Measurements from ENCODE around the gene VAT1L. TPM values are rescaled to one million over a fixed set of nuclear protein-coding genes. Genes with fewer than 3 reads are reported as not detected.
A peak's percentile ranks its signal among the peaks of the same experiment; 100 is the strongest.

Gene VAT1L
- total and polyA plus RNA-seq, 3 donors from 2014 or later = 4.2 to 5.2 (median 4.6) TPM

- H3K9me3 ChIP-seq = no peaks in the 10 kb centered on the region
- 70 to 72% methylated on average over 4 of the region's 4 CpGs for WGBS, 2 donors
- H3K4me1 ChIP-seq = no peaks in the 10 kb centered on the region
- TF ChIP-seq CTCF (IDR thresholded peaks at IDR 0.05) = no peak
- no peak for TF ChIP-seq POLR2A (IDR thresholded peaks at IDR 0.05)
- no peaks in the 10 kb centered on the region for H3K36me3 ChIP-seq (ENCODE audit: low read depth, missing control alignments)
- H3K4me3 ChIP-seq = no peak overlapping the region
- intact Hi-C loops (cut with DNase I; ENCODE audit: low total_unique reads) = no loop called here
- H3K27ac ChIP-seq = no peak overlapping the region
- H3K27me3 ChIP-seq = no peaks in the 10 kb centered on the region
- DNase-seq = no peak
Measured at GRCh38 chr16:78001451-78002025, 213.2 kb downstream of the VAT1L start.

- Histone ChIP-seq H3K27me3 (no peaks in the 10 kb centered on the region), H3K27ac (no peak overlapping the region), H3K4me1 (no peaks in the 10 kb centered on the region), H3K36me3 (ENCODE audit: low read depth, missing control alignments) (no peaks in the 10 kb centered on the region), H3K9me3 (no peaks in the 10 kb centered on the region), H3K4me3 (no peak overlapping the region)
- peak; percentile 91 for DNase-seq
- 5 to 15% methylated on average over 11 of the region's 11 CpGs for WGBS, 2 donors
- TF ChIP-seq CTCF (IDR thresholded peaks at IDR 0.05) (peak; percentile 65 to 84 (median 78)), POLR2A (IDR thresholded peaks at IDR 0.05) (no peak)
- intact Hi-C loops (cut with DNase I; ENCODE audit: low total_unique reads) = no loop called here
Measured at GRCh38 chr16:78002915-78003538, 214.7 kb downstream of the VAT1L start.

DNA sequence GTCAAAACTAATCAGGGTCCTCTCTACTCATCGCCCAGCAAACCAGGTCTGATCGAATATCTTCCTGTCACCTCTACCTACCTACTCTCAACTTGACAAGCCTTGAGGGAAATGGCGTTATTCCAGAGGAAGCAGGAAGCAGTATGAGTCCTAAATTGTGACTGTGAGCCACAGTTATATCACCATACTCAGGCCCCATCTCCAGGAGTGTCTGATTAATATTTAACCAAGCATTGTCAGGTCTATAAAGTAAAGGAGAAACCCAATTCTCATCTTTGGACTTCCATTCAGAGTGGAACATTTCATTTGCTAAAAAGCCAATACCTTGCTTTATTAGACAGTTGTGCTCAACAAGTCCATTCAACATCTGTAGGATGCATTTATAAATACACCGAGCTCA, 216.2 kb downstream of the VAT1L start:
- Histone ChIP-seq H3K9me3 (no peaks in the 10 kb centered on the region), H3K27ac (no peak overlapping the region), H3K4me1 (no peaks in the 10 kb centered on the region), H3K4me3 (no peak overlapping the region), H3K36me3 (ENCODE audit: low read depth, missing control alignments) (no peaks in the 10 kb centered on the region), H3K27me3 (no peaks in the 10 kb centered on the region)
- no peak for TF ChIP-seq POLR2A (IDR thresholded peaks at IDR 0.05)
- TF ChIP-seq CTCF (IDR thresholded peaks at IDR 0.05) = no peak
- no peak for DNase-seq
- intact Hi-C loops (cut with DNase I; ENCODE audit: low total_unique reads) = no loop called here
- 92 to 94% methylated on average over 4 of the region's 4 CpGs for WGBS, 2 donors

DNA sequence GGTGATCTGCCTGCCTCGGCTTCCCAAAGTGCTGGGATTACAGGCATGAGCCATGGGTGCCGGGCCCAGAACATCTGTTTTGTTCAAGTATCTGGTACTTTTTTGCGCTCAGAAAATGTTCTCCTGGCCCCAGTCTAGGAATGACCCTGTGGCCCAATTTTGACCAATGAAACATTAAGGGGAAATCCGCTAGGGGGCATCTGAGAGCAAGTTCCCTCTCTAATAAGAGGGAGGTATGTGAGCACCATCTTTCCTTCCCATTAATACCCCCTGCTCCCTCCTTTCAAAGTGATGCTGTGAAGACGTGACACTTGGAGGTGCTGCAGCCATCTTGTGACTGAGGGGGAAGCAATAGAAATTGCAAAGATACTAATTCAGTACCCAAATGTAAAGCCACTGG, 217.5 kb downstream of the VAT1L start:
- no peak for DNase-seq
- Histone ChIP-seq H3K27ac (no peak overlapping the region), H3K4me3 (no peak overlapping the region), H3K4me1 (no peaks in the 10 kb centered on the region), H3K9me3 (no peaks in the 10 kb centered on the region), H3K36me3 (ENCODE audit: low read depth, missing control alignments) (no peaks in the 10 kb centered on the region), H3K27me3 (no peaks in the 10 kb centered on the region)
- intact Hi-C loops (cut with DNase I; ENCODE audit: low total_unique reads) = no loop called here
- 81 to 85% methylated on average over 5 of the region's 5 CpGs for WGBS, 2 donors
- TF ChIP-seq POLR2A (IDR thresholded peaks at IDR 0.05) (no peak), CTCF (IDR thresholded peaks at IDR 0.05) (no peak)

DNA sequence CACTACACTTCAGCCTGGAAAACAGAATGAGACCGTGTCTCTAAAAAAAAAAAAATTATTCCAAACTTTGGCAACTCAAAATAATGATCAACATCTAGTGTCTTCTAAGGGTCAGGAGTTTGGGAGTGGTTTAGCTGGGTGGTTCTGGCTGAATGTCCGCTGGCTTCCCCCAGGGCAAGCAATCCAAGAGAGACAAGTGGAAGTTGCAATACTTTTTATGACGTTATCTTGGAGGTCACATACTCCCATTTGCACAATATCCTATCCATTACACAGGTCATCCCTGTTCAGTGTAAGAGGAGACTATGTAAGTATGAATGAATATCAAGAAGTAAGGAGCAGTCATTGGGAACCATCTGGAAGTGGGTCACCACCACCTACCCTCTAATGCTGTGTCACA, 218.8 kb downstream of the VAT1L start:
- 72 to 78% methylated on average over 3 of the region's 3 CpGs for WGBS, 2 donors
- Histone ChIP-seq H3K36me3 (ENCODE audit: low read depth, missing control alignments) (no peaks in the 10 kb centered on the region), H3K9me3 (no peaks in the 10 kb centered on the region), H3K4me3 (no peak overlapping the region), H3K27ac (no peak overlapping the region), H3K4me1 (no peaks in the 10 kb centered on the region), H3K27me3 (no peaks in the 10 kb centered on the region)
- DNase-seq = no peak
- no peak for TF ChIP-seq POLR2A (IDR thresholded peaks at IDR 0.05)
- no peak for TF ChIP-seq CTCF (IDR thresholded peaks at IDR 0.05)
- intact Hi-C loops (cut with DNase I; ENCODE audit: low total_unique reads) = no loop called here

All from testis (tissue), 3 donors.